Thymus (tissue), 11 donors: ENCODE results near the gene INPP5A. TPM values are rescaled to one million over a fixed set of nuclear protein-coding genes. Genes with fewer than 3 reads are reported as not detected.

Experiments used
- DNase-seq, 9 donors: peaks; one replicate each; pipeline ENCODE4 v3.0.0-alpha.2; 2013; ENCODE audit warnings: low spot score in 9 of 9, low read depth in 6 of 9, missing footprints in 1 of 9
- H3K27ac ChIP-seq, 2 donors: one replicate each; pipeline ENCODE4 v1.5.1; 2013; ENCODE audit warnings: control low read depth in 1 of 2, low read depth in 1 of 2, low read length in 1 of 2, mild to moderate bottlenecking in 1 of 2, moderate library complexity in 1 of 2
- H3K27me3 ChIP-seq, 2 donors: one replicate each; pipeline ENCODE4 v1.5.1; 2013; ENCODE audit warnings: low read length in 1 of 2; ENCODE audit not compliant: control insufficient read depth in 2 of 2, insufficient read depth in 1 of 2
- H3K36me3 ChIP-seq, 2 donors: one replicate each; pipeline ENCODE4 v1.5.1; 2013; ENCODE audit warnings: low read length in 1 of 2, mild to moderate bottlenecking in 1 of 2, moderate library complexity in 1 of 2; ENCODE audit not compliant: control insufficient read depth in 2 of 2, insufficient read depth in 2 of 2
- H3K4me1 ChIP-seq, 2 donors: one replicate each; pipeline ENCODE4 v1.5.1; 2013; ENCODE audit warnings: low read length in 2 of 2; ENCODE audit not compliant: control insufficient read depth in 2 of 2, insufficient read depth in 2 of 2
- H3K4me3 ChIP-seq, 2 donors: one replicate each; pipeline ENCODE4 v1.5.1; 2013; ENCODE audit warnings: low read length in 2 of 2, control low read depth in 1 of 2, mild to moderate bottlenecking in 1 of 2
- H3K9me3 ChIP-seq, 2 donors: one replicate each; pipeline ENCODE4 v1.5.1; 2013; ENCODE audit warnings: low read length in 1 of 2, mild to moderate bottlenecking in 1 of 2; ENCODE audit not compliant: control insufficient read depth in 2 of 2, insufficient read depth in 1 of 2
- WGBS: extraction: QIAGEN DNeasy Blood & Tissue Kit; methylation state at CpG from one replicate; pipeline ENCODE4 v1.1.7; 2013; 5-methylcytosine and 5-hydroxymethylcytosine counted together
- polyA plus RNA-seq: library from polyadenylated mRNA; stranded (reverse); fragments of 200-250 nt; gene quantifications from one replicate; pipeline ENCODE4 v1.2.3, GENCODE V29; 2013
- total RNA-seq: library from RNA; stranded (reverse); fragments of 120-200 nt; gene quantifications from one replicate; pipeline ENCODE4 v1.2.4, GENCODE V29; 2013
- donor health status: healthy.

The INPP5A gene
- total and polyA plus RNA-seq, 2 donors = 11.0 to 14.6 TPM

GRCh38 chr10:132706701-132707100 lies 169.1 kb downstream of the INPP5A start:
- peaks cover 3 to 25% of the 10 kb centered on the region in 2 donors for H3K36me3 ChIP-seq
- 97% methylated on average over 11 of the region's 11 CpGs for WGBS
- DNase-seq = no peak

DNA sequence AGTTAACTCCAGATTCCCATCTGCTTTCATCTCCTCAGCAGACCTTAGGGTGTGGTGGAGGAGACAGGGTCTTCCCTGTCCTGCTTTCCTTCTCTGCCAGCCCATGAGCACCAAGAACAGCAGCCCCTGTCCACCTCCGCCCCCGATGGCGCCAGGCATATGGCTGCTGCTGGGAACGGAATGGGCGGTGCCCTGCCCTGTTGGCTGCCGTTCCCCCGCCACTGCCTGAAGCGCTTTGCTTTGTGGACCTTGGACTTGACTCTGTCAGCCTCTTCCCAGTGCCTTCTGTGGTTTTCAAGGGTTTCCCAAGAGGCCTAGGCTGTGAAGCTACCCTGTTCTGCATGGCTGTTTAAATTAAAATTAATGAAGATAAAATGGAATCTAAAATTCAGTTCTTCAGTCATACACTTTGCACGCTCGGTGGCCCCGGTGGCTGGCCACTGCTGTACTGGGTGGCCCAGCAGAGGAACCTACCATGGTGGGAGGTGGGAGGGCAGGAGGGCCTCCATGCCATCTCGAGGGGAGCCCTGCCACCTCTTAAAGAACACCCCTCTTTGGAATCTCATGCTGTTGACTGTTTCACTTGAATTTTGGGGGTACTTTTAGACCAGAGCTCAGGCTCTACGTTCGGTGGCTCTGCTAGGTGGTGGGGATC lies 169.7 kb downstream of the INPP5A start:
- no peaks in the 10 kb centered on the region for H3K4me1 ChIP-seq
- 98% methylated on average over 14 of the region's 14 CpGs for WGBS
- no peak overlapping the region for H3K4me3 ChIP-seq
- peaks cover 6 to 24% of the 10 kb centered on the region in 2 donors for H3K9me3 ChIP-seq
- no peaks in the 10 kb centered on the region for H3K27me3 ChIP-seq
- peaks cover 3 to 31% of the 10 kb centered on the region in 2 donors for H3K36me3 ChIP-seq
- H3K27ac ChIP-seq = no peak overlapping the region
- DNase-seq = no peak

More at GRCh38 chr10:132706701-132707100, 169.1 kb downstream of the INPP5A start:
- Histone ChIP-seq H3K4me1 (no peaks in the 10 kb centered on the region), H3K9me3 (peaks cover 6 to 24% of the 10 kb centered on the region in 2 donors), H3K27me3 (no peaks in the 10 kb centered on the region), H3K27ac (no peak overlapping the region), H3K4me3 (no peak overlapping the region)

- Histone ChIP-seq H3K4me1 (no peaks in the 10 kb centered on the region), H3K4me3 (no peak overlapping the region), H3K36me3 (peaks cover 3 to 33% of the 10 kb centered on the region in 2 donors), H3K27me3 (no peaks in the 10 kb centered on the region), H3K27ac (no peak overlapping the region), H3K9me3 (peaks cover 6 to 24% of the 10 kb centered on the region in 2 donors)
- 96% methylated on average over 15 of the region's 15 CpGs for WGBS
- no peak for DNase-seq
Measured at GRCh38 chr10:132707776-132708171, 170.2 kb downstream of the INPP5A start.

DNA sequence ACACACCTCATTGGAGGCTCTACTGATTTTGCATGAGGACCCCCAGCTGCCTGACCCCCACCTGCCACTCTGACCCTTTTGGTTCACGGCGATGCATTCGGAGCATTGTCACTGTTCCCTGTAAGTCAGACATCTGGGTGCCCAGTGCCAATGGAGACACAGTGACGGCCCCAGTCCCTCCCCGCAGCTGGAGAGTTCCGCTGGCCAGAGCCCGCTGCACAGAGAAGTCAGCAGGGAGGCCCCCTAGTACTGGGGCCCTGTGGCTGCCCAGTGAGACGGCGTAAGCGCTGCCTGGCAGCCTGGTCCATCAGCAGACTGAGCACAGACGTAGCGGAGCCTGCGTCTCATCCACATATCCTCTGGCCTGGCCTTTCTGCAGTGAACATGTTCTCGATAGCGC lies 170.9 kb downstream of the INPP5A start:
- Histone ChIP-seq H3K27ac (no peak overlapping the region), H3K4me3 (no peak overlapping the region), H3K36me3 (peaks cover 3 to 31% of the 10 kb centered on the region in 2 donors), H3K9me3 (peaks cover 6 to 24% of the 10 kb centered on the region in 2 donors), H3K27me3 (no peaks in the 10 kb centered on the region), H3K4me1 (no peaks in the 10 kb centered on the region)
- DNase-seq = no peak
- WGBS = 96% methylated on average over 15 of the region's 15 CpGs

- peaks cover 6 to 22% of the 10 kb centered on the region in 2 donors for H3K9me3 ChIP-seq
- 97% methylated on average over 4 of the region's 4 CpGs for WGBS
- H3K27me3 ChIP-seq = no peaks in the 10 kb centered on the region
- no peak for DNase-seq
- H3K4me3 ChIP-seq = no peak overlapping the region
- H3K36me3 ChIP-seq = peaks cover 3 to 29% of the 10 kb centered on the region in 2 donors
- no peak overlapping the region for H3K27ac ChIP-seq
- H3K4me1 ChIP-seq = no peaks in the 10 kb centered on the region
Measured at GRCh38 chr10:132708936-132709335, 171.3 kb downstream of the INPP5A start.

- H3K27me3 ChIP-seq = no peaks in the 10 kb centered on the region
- 97% methylated on average over 13 of the region's 13 CpGs for WGBS
- H3K36me3 ChIP-seq = peaks cover 3 to 33% of the 10 kb centered on the region in 2 donors
- no peak overlapping the region for H3K27ac ChIP-seq
- no peak overlapping the region for H3K4me3 ChIP-seq
- no peak for DNase-seq
- H3K4me1 ChIP-seq = no peaks in the 10 kb centered on the region
- peaks cover 6 to 16% of the 10 kb centered on the region in 2 donors for H3K9me3 ChIP-seq
Measured at GRCh38 chr10:132709471-132709951, 171.9 kb downstream of the INPP5A start.

- Histone ChIP-seq H3K27ac (no peak overlapping the region), H3K36me3 (peaks cover 3 to 32% of the 10 kb centered on the region in 2 donors), H3K9me3 (peaks cover 3 to 13% of the 10 kb centered on the region in 2 donors), H3K27me3 (no peaks in the 10 kb centered on the region), H3K4me3 (no peak overlapping the region), H3K4me1 (no peaks in the 10 kb centered on the region)
- 98% methylated on average over 22 of the region's 22 CpGs for WGBS
- no peak for DNase-seq
Measured at GRCh38 chr10:132710036-132710686, 172.6 kb downstream of the INPP5A start.

DNA sequence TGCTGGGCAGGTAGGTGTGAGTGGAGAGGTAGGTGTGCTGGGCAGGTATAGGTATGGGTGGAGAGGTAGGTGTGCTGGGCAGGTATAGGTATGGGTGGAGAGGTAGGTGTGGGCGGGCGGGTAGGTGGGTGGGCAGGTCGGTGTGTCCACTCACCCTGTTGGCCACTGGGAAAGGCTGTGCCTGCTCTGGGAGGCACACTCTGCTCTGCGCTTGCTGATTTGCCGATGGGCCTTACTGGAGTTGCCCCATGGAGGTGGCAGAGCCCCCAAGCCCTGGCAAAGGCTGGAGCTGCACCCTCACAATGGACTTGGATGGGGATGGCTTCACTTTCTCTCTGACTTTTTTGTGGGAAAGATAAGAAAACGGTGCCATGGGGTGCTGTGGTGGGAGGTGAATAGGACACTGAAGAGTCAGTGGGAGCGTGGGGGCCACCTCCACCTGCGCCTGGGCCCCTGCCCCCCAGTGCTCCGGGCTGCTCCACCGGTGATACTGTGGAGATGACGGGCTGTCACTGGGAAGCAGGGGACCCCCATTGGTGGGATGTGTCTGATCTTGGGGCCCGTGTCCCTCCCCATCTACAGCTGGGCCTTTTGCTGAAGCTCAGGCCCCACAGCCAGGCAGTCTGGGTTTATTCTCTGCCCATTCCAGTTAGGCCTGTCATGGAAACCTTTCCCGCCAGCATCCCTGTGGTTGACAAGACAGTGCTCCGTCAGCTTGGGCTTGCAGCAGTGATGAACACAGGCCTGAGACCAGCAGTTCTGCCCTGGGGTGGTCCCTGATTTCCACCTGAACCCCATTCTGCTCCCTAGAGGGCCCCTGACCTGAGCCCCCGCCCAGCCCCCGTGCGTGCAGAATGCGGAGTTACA lies 173.4 kb downstream of the INPP5A start:
- Histone ChIP-seq H3K36me3 (peaks cover 3 to 31% of the 10 kb centered on the region in 2 donors), H3K27ac (no peak overlapping the region), H3K4me1 (no peaks in the 10 kb centered on the region), H3K27me3 (no peaks in the 10 kb centered on the region), H3K9me3 (peaks cover 2 to 8% of the 10 kb centered on the region in 2 donors), H3K4me3 (no peak overlapping the region)
- WGBS = 97% methylated on average over 18 of the region's 18 CpGs
- DNase-seq = no peak
